ENCODE data around the gene ELOVL5. TPM values are rescaled to one million over a fixed set of nuclear protein-coding genes. Genes with fewer than 3 reads are reported as not detected.

ELOVL5 gene
- total RNA-seq, 3 donors from 2014 or later = 11.5 to 60.6 (median 27.5) TPM

- ATAC-seq (no peak), DNase-seq (no peak)
- Histone ChIP-seq H3K4me1 (ENCODE audit: low read depth) (no peaks in the 10 kb centered on the region), H3K9me3 (no peaks in the 10 kb centered on the region), H3K4me3 (no peak overlapping the region), H3K36me3 (ENCODE audit: low read depth) (no peaks in the 10 kb centered on the region)
- intact Hi-C loops (cut with DNase I, micrococcal nuclease) = no loop called here
- TF ChIP-seq, protein P1, sequence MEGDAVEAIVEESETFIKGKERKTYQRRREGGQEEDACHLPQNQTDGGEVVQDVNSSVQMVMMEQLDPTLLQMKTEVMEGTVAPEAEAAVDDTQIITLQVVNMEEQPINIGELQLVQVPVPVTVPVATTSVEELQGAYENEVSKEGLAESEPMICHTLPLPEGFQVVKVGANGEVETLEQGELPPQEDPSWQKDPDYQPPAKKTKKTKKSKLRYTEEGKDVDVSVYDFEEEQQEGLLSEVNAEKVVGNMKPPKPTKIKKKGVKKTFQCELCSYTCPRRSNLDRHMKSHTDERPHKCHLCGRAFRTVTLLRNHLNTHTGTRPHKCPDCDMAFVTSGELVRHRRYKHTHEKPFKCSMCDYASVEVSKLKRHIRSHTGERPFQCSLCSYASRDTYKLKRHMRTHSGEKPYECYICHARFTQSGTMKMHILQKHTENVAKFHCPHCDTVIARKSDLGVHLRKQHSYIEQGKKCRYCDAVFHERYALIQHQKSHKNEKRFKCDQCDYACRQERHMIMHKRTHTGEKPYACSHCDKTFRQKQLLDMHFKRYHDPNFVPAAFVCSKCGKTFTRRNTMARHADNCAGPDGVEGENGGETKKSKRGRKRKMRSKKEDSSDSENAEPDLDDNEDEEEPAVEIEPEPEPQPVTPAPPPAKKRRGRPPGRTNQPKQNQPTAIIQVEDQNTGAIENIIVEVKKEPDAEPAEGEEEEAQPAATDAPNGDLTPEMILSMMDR (IDR thresholded peaks at IDR 0.05) = no peak
Observed at GRCh38 chr6:53246924-53247323, 101.8 kb downstream of the ELOVL5 start.

DNA sequence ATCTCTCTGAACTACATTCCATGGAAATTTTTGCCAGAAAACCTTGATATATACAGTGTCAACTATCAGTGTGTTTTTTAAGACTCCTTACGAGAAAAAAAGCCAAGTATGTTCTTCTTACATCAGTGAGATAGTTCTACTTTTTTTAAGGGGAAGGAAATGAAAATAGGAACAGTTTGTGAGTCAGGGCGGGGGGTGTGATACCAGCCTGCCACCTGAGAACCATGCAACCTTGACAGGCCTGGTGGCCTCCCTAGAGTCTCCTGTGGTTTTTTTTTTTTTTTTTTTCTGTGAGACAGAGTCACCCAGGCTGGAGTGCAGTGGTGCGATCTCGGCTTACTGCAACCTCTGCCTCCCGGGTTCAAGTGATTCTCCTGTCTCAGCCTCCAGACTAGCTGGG lies 103.8 kb downstream of the ELOVL5 start:
- no peaks in the 10 kb centered on the region for H3K4me1 ChIP-seq (ENCODE audit: low read depth)
- H3K4me3 ChIP-seq = no peak overlapping the region
- ATAC-seq (peak; percentile 70), DNase-seq (peak in 1 of 3 donors; percentile 60)
- intact Hi-C loops (cut with DNase I, micrococcal nuclease) = no loop called here
- H3K36me3 ChIP-seq (ENCODE audit: low read depth) = no peaks in the 10 kb centered on the region
- TF ChIP-seq, protein P1 (IDR thresholded peaks at IDR 0.05) = no peak
- H3K9me3 ChIP-seq = no peaks in the 10 kb centered on the region

- Histone ChIP-seq H3K4me1 (ENCODE audit: low read depth) (no peaks in the 10 kb centered on the region), H3K4me3 (no peak overlapping the region), H3K36me3 (ENCODE audit: low read depth) (no peaks in the 10 kb centered on the region), H3K9me3 (no peaks in the 10 kb centered on the region)
- DNase-seq (no peak), ATAC-seq (no peak)
- intact Hi-C loops (cut with DNase I, micrococcal nuclease) = no loop called here
- TF ChIP-seq, protein P1 (IDR thresholded peaks at IDR 0.05) = no peak
Observed at GRCh38 chr6:53244399-53244931, 104.3 kb downstream of the ELOVL5 start.

DNA sequence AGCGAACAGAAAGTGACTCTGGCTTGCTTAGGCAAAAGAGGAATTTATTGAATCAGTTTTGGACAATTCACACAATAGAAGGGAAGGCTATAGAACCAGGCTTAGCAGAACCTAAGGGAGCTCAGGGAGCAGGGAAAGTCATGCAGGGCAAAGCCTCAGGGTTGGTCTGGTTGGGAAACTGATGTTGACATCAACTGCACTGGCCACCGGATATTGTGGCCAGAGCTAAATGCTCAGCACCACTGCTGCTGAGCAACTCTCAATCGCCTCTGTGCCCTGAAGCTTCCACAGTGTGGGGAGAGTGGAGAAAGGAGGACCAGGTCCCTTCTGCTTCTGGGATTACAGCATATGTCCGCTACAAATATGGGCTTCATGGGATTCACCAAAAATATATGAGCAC lies 106.8 kb downstream of the ELOVL5 start:
- H3K4me1 ChIP-seq (ENCODE audit: low read depth) = no peaks in the 10 kb centered on the region
- H3K4me3 ChIP-seq = no peak overlapping the region
- H3K36me3 ChIP-seq (ENCODE audit: low read depth) = no peaks in the 10 kb centered on the region
- no peaks in the 10 kb centered on the region for H3K9me3 ChIP-seq
- DNase-seq = no peak
- intact Hi-C loops (cut with DNase I, micrococcal nuclease) = no loop called here
- TF ChIP-seq, protein P1 (IDR thresholded peaks at IDR 0.05) = no peak
- peak; percentile 50 for ATAC-seq

DNA sequence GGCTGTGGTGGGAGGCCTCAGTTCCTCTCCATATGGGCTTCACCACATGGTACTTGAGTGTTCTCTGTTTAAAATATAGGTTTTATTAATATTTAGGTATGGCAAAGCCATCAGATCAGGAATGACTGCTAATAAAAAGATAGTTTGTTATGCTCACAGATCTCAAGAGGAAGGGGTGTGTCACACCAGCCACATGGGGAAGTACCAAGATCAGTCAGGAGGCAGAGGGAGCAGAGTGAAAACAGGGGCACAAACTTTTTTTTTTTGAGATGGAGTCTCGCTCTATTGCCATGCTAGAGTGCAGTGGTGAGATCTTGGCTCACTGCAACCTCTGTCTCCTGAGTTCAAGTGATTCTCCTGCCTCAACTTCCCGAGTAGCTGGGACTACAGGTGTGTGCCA lies 108.0 kb downstream of the ELOVL5 start:
- intact Hi-C loops (cut with DNase I, micrococcal nuclease) = no loop called here
- no peak overlapping the region for H3K4me3 ChIP-seq
- DNase-seq (no peak), ATAC-seq (peak; percentile 52)
- H3K9me3 ChIP-seq = no peaks in the 10 kb centered on the region
- TF ChIP-seq, protein P1 (IDR thresholded peaks at IDR 0.05) = no peak
- no peaks in the 10 kb centered on the region for H3K36me3 ChIP-seq (ENCODE audit: low read depth)
- H3K4me1 ChIP-seq (ENCODE audit: low read depth) = no peaks in the 10 kb centered on the region

GRCh38 chr6:53240139-53240538 lies 108.6 kb downstream of the ELOVL5 start:
- DNase-seq = no peak
- intact Hi-C loops (cut with DNase I, micrococcal nuclease) = no loop called here

More at GRCh38 chr6:53240139-53240538, 108.6 kb downstream of the ELOVL5 start:
- TF ChIP-seq, protein P1 (IDR thresholded peaks at IDR 0.05) = no peak
- Histone ChIP-seq H3K36me3 (ENCODE audit: low read depth) (no peaks in the 10 kb centered on the region), H3K4me1 (ENCODE audit: low read depth) (no peaks in the 10 kb centered on the region), H3K9me3 (no peaks in the 10 kb centered on the region), H3K4me3 (no peak overlapping the region)
- ATAC-seq = no peak

Data from mucosa of descending colon (tissue), 3 donors.